ENCODE data around the gene FEM1C. TPM values are rescaled to one million over a fixed set of nuclear protein-coding genes. Genes with fewer than 3 reads are reported as not detected.
A peak's percentile ranks its signal among the peaks of the same experiment; 100 is the strongest.

Gene FEM1C
- total RNA-seq, 1 experiment from 2014 or later, result 27.5 TPM

DNA sequence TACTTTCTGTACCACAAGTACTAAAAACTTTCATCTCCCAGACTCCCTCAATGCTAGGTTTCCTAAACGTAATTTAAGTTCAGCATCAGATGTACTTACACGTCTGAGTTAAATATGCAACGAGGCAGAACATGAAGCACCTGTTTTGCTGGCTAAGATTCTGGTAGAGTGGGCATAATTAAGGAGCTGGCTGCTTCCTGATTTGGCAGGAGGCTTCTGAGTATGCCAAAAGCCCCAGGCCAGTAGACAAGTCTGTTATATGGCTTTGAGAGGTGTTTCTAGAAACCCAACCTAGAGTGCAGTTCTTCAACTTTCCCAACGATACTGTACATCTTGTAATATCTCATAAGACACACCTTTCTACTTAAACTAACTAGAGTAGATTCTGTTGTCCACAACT, 44.1 kb upstream of the FEM1C start (continued):
- TF ChIP-seq EGR1 (IDR thresholded peaks at IDR 0.05; ENCODE audit: low read depth), result no peak
- no peak for TF ChIP-seq YY1 (IDR thresholded peaks at IDR 0.05; ENCODE audit: extremely low read depth, insufficient replicate concordance, low read depth, low read length)
- TF ChIP-seq CBX3 (IDR thresholded peaks at IDR 0.05; ENCODE audit: low read depth), result no peak

DNA sequence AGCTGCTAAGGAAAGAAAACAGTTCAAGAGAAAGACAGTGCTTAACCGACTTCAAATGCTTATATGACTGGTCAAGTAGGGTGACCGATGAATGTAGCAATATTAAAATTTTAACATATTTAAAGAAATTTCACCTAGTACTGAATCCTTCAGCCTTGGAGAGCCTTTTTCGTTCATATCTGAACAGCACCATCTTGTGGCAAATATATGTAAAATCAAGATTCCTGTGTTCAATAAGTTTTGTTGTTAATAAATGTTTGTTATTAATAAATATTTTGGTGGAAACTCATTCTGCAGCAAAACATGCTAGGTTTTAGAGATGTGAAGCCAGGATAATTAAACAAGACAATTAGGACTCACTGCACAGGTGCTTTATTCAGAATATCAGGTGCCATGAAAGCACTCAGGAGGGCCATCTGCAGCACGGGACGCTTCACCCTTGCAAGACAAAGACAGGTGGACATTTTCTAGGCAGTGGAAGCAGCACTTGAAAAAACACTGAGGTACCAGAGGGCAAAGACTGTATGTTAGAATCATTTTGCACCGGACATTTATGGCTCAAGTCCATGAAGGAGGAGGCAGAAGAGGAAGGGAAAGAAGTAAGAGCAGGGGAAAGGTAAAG, 42.1 kb upstream of the FEM1C start:
- Histone ChIP-seq H3K79me2 (ENCODE audit: insufficient read depth, low read length) (peaks cover 6% of the 10 kb centered on the region; the same call in 1 of the 2 replicates), H3K27me3 (ENCODE audit: insufficient read depth, low read length) (no peaks in the 10 kb centered on the region), H3K4me3 (replicated peaks in 1 of 2; ENCODE audit: low read depth in 1 of 2, low read length in 2 of 2) (no peak overlapping the region), H3K9me2 (ENCODE audit: insufficient read depth) (no peaks in the 10 kb centered on the region), H3K9ac (ENCODE audit: low read length) (no peak overlapping the region), H4K20me1 (ENCODE audit: insufficient read depth) (no peaks in the 10 kb centered on the region), H3K4me1 (ENCODE audit: control insufficient read depth in 1 of 2, insufficient read depth in 2 of 2, low read length in 2 of 2) (peaks cover 0 to 4% of the 10 kb centered on the region in 2 experiments; a peak in 1 of 4 replicates), H3K27ac (ENCODE audit: low read depth, low read length) (no peak overlapping the region), H3K4me2 (ENCODE audit: low read length) (no peak overlapping the region), H3K9me3 (ENCODE audit: control insufficient read depth in 1 of 2, insufficient read depth in 1 of 2, low read depth in 1 of 2, low read length in 2 of 2) (no peaks in the 10 kb centered on the region), H3K36me3 (ENCODE audit: control insufficient read depth in 1 of 2, insufficient read depth in 2 of 2, low read length in 2 of 2) (no peaks in the 10 kb centered on the region), H2AFZ (ENCODE audit: low read depth, low read length, poor library complexity, severe bottlenecking) (no peak overlapping the region)
- DNase-seq (ENCODE audit: low read depth, low spot score) (no peak), ATAC-seq (peak; percentile 64)
- RAD21 ChIA-PET (ENCODE audit: low non-redundant PET in 1 of 2, low total read pairs in 2 of 2, uncharacterized antibody in 2 of 2, unreplicated experiment in 2 of 2), result no interaction called here
- BruUV-seq (replicated peaks), result no TSS peak
- intact Hi-C loops (cut with micrococcal nuclease), result loop anchor here (2.0 to 5.0 kb wide), 2 partner anchors 278 to 489 kb away; no protein-coding TSS in a partner anchor
- POLR2A ChIA-PET, result no interaction called here
- no peak for TF ChIP-seq EZH2 (IDR thresholded peaks at IDR 0.05)
- TF ChIP-seq, protein P1, sequence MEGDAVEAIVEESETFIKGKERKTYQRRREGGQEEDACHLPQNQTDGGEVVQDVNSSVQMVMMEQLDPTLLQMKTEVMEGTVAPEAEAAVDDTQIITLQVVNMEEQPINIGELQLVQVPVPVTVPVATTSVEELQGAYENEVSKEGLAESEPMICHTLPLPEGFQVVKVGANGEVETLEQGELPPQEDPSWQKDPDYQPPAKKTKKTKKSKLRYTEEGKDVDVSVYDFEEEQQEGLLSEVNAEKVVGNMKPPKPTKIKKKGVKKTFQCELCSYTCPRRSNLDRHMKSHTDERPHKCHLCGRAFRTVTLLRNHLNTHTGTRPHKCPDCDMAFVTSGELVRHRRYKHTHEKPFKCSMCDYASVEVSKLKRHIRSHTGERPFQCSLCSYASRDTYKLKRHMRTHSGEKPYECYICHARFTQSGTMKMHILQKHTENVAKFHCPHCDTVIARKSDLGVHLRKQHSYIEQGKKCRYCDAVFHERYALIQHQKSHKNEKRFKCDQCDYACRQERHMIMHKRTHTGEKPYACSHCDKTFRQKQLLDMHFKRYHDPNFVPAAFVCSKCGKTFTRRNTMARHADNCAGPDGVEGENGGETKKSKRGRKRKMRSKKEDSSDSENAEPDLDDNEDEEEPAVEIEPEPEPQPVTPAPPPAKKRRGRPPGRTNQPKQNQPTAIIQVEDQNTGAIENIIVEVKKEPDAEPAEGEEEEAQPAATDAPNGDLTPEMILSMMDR (IDR thresholded peaks at IDR 0.05 in 2 of 3, conservative IDR thresholded peaks at IDR 0.05 in 1 of 3; ENCODE audit: borderline replicate concordance in 1 of 3, insufficient read depth in 1 of 3, low read depth in 2 of 3, low read length in 2 of 3), result peak in 2 of 3 experiments; percentile 59 to 62; a peak in 3 of 6 replicates
- TF ChIP-seq, protein P2, sequence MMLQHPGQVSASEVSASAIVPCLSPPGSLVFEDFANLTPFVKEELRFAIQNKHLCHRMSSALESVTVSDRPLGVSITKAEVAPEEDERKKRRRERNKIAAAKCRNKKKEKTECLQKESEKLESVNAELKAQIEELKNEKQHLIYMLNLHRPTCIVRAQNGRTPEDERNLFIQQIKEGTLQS (IDR thresholded peaks at IDR 0.05), result no peak
- peak; percentile 74 for TF ChIP-seq RAD21 (IDR thresholded peaks at IDR 0.05; ENCODE audit: low read depth)
- TF ChIP-seq SP1 (IDR thresholded peaks at IDR 0.05; ENCODE audit: low read depth), result no peak
- no peak for TF ChIP-seq TCF7L2 (IDR thresholded peaks at IDR 0.05; ENCODE audit: borderline replicate concordance, extremely low read depth, insufficient read depth, insufficient read length)
- TF ChIP-seq, protein P3, sequence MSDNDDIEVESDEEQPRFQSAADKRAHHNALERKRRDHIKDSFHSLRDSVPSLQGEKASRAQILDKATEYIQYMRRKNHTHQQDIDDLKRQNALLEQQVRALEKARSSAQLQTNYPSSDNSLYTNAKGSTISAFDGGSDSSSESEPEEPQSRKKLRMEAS (IDR thresholded peaks at IDR 0.05), result no peak
- no peak for TF ChIP-seq CBX3 (IDR thresholded peaks at IDR 0.05; ENCODE audit: low read depth)
- TF ChIP-seq ZFX (IDR thresholded peaks at IDR 0.05), result no peak
- no peak for TF ChIP-seq SIN3A (IDR thresholded peaks at IDR 0.05; ENCODE audit: low read depth)
- TF ChIP-seq, protein P4, sequence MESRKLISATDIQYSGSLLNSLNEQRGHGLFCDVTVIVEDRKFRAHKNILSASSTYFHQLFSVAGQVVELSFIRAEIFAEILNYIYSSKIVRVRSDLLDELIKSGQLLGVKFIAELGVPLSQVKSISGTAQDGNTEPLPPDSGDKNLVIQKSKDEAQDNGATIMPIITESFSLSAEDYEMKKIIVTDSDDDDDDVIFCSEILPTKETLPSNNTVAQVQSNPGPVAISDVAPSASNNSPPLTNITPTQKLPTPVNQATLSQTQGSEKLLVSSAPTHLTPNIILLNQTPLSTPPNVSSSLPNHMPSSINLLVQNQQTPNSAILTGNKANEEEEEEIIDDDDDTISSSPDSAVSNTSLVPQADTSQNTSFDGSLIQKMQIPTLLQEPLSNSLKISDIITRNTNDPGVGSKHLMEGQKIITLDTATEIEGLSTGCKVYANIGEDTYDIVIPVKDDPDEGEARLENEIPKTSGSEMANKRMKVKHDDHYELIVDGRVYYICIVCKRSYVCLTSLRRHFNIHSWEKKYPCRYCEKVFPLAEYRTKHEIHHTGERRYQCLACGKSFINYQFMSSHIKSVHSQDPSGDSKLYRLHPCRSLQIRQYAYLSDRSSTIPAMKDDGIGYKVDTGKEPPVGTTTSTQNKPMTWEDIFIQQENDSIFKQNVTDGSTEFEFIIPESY (IDR thresholded peaks at IDR 0.05; ENCODE audit: extremely low read depth, insufficient replicate concordance, low read length), result no peak
- TF ChIP-seq POLR2A (IDR thresholded peaks at IDR 0.05; ENCODE audit: borderline replicate concordance, extremely low read depth, insufficient read depth, insufficient read length), result no peak
- no peak for TF ChIP-seq FOSL1 (IDR thresholded peaks at IDR 0.05; ENCODE audit: low read depth)
- TF ChIP-seq, protein P5, sequence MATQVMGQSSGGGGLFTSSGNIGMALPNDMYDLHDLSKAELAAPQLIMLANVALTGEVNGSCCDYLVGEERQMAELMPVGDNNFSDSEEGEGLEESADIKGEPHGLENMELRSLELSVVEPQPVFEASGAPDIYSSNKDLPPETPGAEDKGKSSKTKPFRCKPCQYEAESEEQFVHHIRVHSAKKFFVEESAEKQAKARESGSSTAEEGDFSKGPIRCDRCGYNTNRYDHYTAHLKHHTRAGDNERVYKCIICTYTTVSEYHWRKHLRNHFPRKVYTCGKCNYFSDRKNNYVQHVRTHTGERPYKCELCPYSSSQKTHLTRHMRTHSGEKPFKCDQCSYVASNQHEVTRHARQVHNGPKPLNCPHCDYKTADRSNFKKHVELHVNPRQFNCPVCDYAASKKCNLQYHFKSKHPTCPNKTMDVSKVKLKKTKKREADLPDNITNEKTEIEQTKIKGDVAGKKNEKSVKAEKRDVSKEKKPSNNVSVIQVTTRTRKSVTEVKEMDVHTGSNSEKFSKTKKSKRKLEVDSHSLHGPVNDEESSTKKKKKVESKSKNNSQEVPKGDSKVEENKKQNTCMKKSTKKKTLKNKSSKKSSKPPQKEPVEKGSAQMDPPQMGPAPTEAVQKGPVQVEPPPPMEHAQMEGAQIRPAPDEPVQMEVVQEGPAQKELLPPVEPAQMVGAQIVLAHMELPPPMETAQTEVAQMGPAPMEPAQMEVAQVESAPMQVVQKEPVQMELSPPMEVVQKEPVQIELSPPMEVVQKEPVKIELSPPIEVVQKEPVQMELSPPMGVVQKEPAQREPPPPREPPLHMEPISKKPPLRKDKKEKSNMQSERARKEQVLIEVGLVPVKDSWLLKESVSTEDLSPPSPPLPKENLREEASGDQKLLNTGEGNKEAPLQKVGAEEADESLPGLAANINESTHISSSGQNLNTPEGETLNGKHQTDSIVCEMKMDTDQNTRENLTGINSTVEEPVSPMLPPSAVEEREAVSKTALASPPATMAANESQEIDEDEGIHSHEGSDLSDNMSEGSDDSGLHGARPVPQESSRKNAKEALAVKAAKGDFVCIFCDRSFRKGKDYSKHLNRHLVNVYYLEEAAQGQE (IDR thresholded peaks at IDR 0.05; ENCODE audit: low read depth), result no peak
- CTCF ChIA-PET, result no interaction called here

All from HCT116 (cell line).